Measurements from ENCODE around the gene VSTM2B. TPM values are rescaled to one million over a fixed set of nuclear protein-coding genes. Genes with fewer than 3 reads are reported as not detected.

VSTM2B gene
- total RNA-seq, 1 donor from 2014 or later, result 0.18 TPM

GRCh38 chr19:29479941-29480340 is 45.9 kb upstream of the VSTM2B start:
- Mint-ChIP-seq H3K9me3 (ENCODE audit: unreplicated experiment) (peaks cover 16% of the 10 kb centered on the region), H3K27me3 (ENCODE audit: unreplicated experiment) (peaks cover 3% of the 10 kb centered on the region), H3K4me3 (ENCODE audit: unreplicated experiment) (no peak overlapping the region), H3K27ac (ENCODE audit: unreplicated experiment) (no peak overlapping the region), H3K4me1 (ENCODE audit: unreplicated experiment) (no peaks in the 10 kb centered on the region), H3K36me3 (ENCODE audit: low read depth, unreplicated experiment) (peaks cover 5% of the 10 kb centered on the region)
- DNase-seq (ENCODE audit: low spot score), result no peak
- TF ChIP-seq, protein P1, sequence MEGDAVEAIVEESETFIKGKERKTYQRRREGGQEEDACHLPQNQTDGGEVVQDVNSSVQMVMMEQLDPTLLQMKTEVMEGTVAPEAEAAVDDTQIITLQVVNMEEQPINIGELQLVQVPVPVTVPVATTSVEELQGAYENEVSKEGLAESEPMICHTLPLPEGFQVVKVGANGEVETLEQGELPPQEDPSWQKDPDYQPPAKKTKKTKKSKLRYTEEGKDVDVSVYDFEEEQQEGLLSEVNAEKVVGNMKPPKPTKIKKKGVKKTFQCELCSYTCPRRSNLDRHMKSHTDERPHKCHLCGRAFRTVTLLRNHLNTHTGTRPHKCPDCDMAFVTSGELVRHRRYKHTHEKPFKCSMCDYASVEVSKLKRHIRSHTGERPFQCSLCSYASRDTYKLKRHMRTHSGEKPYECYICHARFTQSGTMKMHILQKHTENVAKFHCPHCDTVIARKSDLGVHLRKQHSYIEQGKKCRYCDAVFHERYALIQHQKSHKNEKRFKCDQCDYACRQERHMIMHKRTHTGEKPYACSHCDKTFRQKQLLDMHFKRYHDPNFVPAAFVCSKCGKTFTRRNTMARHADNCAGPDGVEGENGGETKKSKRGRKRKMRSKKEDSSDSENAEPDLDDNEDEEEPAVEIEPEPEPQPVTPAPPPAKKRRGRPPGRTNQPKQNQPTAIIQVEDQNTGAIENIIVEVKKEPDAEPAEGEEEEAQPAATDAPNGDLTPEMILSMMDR (IDR thresholded peaks at IDR 0.05; ENCODE audit: unreplicated experiment), result no peak

GRCh38 chr19:29480507-29480906 is 45.3 kb upstream of the VSTM2B start:
- Mint-ChIP-seq H3K27ac (ENCODE audit: unreplicated experiment) (no peak overlapping the region), H3K27me3 (ENCODE audit: unreplicated experiment) (peaks cover 3% of the 10 kb centered on the region), H3K9me3 (ENCODE audit: unreplicated experiment) (peaks cover 16% of the 10 kb centered on the region), H3K4me3 (ENCODE audit: unreplicated experiment) (no peak overlapping the region), H3K4me1 (ENCODE audit: unreplicated experiment) (no peaks in the 10 kb centered on the region), H3K36me3 (ENCODE audit: low read depth, unreplicated experiment) (peaks cover 5% of the 10 kb centered on the region)
- TF ChIP-seq, protein P1 (IDR thresholded peaks at IDR 0.05; ENCODE audit: unreplicated experiment), result no peak
- no peak for DNase-seq (ENCODE audit: low spot score)

- DNase-seq (ENCODE audit: low spot score), result no peak
- TF ChIP-seq, protein P1 (IDR thresholded peaks at IDR 0.05; ENCODE audit: unreplicated experiment), result no peak
- Mint-ChIP-seq H3K36me3 (ENCODE audit: low read depth, unreplicated experiment) (peaks cover 5% of the 10 kb centered on the region), H3K27ac (ENCODE audit: unreplicated experiment) (no peak overlapping the region), H3K27me3 (ENCODE audit: unreplicated experiment) (peaks cover 4% of the 10 kb centered on the region), H3K9me3 (ENCODE audit: unreplicated experiment) (peaks cover 16% of the 10 kb centered on the region), H3K4me1 (ENCODE audit: unreplicated experiment) (no peaks in the 10 kb centered on the region), H3K4me3 (ENCODE audit: unreplicated experiment) (no peak overlapping the region)
Observed at GRCh38 chr19:29482855-29483640, 42.7 kb upstream of the VSTM2B start.

- TF ChIP-seq, protein P1 (IDR thresholded peaks at IDR 0.05; ENCODE audit: unreplicated experiment), result no peak
- H3K36me3 Mint-ChIP-seq (ENCODE audit: low read depth, unreplicated experiment), result peaks cover 5% of the 10 kb centered on the region
Observed at GRCh38 chr19:29483641-29483920, 42.2 kb upstream of the VSTM2B start.

GRCh38 chr19:29483944-29484581 is 41.7 kb upstream of the VSTM2B start:
- TF ChIP-seq, protein P1 (IDR thresholded peaks at IDR 0.05; ENCODE audit: unreplicated experiment), result no peak
- Mint-ChIP-seq H3K4me1 (ENCODE audit: unreplicated experiment) (no peaks in the 10 kb centered on the region), H3K9me3 (ENCODE audit: unreplicated experiment) (peaks cover 16% of the 10 kb centered on the region), H3K36me3 (ENCODE audit: low read depth, unreplicated experiment) (peaks cover 5% of the 10 kb centered on the region), H3K27ac (ENCODE audit: unreplicated experiment) (no peak overlapping the region), H3K27me3 (ENCODE audit: unreplicated experiment) (peaks cover 4% of the 10 kb centered on the region), H3K4me3 (ENCODE audit: unreplicated experiment) (no peak overlapping the region)
- no peak for DNase-seq (ENCODE audit: low spot score)

More at GRCh38 chr19:29483641-29483920, 42.2 kb upstream of the VSTM2B start:
- Mint-ChIP-seq H3K27ac (ENCODE audit: unreplicated experiment) (no peak overlapping the region), H3K27me3 (ENCODE audit: unreplicated experiment) (peaks cover 4% of the 10 kb centered on the region), H3K4me3 (ENCODE audit: unreplicated experiment) (no peak overlapping the region), H3K9me3 (ENCODE audit: unreplicated experiment) (peaks cover 16% of the 10 kb centered on the region), H3K4me1 (ENCODE audit: unreplicated experiment) (no peaks in the 10 kb centered on the region)
- DNase-seq (ENCODE audit: low spot score), result no peak
